Stimulated activated CD4-positive, alpha-beta T cell treated with anti-CD3 and anti-CD28 coated beads, Interleukin-15, amount 100 ng/mL, for 24 hours (primary cell): ENCODE results near the gene GOLGA6L25.
"Not testable (repeated sequence)": the region's sequence is repeated elsewhere in the genome, so short reads cannot be mapped to it uniquely, and the experiment has no call there.

Source experiments
- DNase-seq: peaks from one replicate; pipeline ENCODE4 v3.0.0-alpha.2; 2020

The GOLGA6L25 gene, protein sequence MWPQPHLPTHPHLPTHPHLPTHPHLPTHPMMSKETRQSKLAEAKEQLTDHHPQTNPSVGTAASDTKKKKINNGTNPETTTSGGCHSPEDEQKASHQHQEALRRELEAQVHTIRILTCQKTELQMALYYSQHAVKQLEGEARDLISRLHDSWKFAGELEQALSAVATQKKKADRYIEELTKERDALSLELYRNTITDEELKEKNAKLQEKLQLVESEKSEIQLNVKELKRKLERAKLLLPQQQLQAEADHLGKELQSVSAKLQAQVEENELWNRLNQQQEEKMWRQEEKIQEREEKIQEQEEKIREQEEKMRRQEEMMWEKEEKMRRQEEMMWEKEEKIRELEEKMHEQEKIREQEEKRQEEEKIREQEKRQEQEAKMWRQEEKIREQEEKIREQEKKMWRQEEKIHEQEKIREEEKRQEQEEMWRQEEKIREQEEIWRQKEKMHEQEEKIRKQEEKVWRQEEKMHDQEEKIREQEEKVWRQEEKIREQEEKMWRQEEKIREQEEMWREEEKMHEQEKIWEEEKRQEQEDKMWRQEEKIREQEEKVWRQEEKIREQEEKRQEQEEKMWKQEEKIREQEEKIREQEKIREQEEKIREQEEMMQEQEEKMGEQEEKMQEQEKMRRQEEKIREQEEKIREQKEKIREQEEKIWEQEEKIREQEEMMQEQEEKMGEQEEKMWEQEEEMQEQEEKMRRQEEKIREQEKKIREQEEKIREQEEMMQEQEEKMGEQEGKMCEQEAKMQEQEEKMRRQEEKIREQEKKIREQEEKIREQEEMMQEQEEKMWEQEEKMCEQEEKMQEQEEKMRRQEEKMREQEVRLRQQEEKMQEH

DNA sequence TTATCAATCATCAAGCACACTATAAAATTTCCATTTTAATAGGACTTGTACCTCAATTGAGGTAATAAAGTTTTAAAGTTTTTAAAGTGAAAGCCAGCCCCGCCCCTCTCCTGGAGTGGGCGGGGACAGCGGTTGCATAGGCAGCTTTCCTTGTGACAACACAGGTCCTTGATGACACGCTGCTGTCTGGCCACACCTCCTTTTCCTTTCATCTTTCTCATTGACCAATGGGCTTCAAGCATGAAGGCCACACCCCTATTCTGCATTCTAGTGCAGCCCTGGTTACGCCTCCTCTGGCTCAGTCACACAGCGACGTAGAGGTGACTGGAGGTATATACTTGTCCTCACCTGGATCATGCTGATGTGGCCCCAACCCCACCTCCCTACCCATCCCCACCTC, at the start of gene GOLGA6L25:
TSS of gene GOLGA6L25 (plus strand) at position 301 of the 400 bp plus-strand sequence. CDS start at position 362, 61 bp downstream.
- DNase-seq: not testable (repeated sequence)

DNA sequence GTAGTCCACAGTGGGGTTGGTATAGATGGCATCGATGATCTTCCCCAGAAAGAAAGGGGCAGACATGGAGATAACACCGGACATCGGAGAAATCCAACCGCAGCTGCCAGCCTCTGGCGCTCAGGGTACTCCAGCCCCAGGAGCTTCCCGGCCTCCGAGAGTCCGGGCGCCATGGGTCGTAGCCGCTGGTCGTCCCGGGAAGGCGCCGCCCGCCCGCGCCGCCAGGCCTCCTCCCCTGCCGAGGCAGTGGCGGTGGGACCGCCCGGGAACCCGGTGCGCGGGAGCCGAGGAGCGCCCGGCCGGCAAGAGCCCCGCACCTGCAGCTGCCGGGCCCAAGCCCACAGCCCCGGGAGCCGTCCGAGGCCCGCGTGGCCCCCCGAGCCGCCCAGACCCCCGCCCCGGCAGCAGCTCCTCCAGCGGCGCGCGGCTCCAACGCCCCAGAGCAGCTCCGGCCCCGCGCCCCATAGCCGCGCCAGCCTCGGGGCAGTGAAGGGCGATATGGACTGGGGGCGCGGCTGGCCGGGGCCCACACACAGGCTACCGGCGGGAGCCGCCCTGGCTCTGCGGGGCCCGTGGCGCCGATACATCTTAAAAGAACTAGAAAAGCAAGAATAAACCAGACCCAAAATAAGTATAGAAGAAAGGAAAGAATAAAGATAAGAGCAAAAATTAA, 45.0 kb upstream of the GOLGA6L25 start:
- DNase-seq: not testable (repeated sequence)

DNA sequence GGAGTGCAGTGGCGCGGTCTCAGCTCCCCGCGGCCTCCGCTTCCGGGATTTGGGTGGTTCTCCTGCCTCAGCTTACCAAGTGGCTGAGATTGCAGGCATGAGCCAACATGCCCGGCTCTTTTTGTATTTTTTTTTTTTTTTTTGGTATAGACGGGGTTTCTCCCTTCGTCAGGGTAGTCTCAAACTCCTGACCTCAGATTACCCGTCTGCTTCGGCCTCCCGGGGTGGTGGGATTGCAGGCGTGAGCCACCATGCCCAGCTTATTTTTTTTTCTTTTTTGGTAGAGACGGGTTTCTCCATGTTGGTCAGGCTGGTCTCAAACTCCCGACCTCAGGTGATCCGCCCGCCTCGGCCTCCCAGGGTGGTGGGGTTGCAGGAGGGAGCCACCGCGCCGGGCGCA, 39.2 kb upstream of the GOLGA6L25 start:
- DNase-seq: not testable (repeated sequence)

DNA sequence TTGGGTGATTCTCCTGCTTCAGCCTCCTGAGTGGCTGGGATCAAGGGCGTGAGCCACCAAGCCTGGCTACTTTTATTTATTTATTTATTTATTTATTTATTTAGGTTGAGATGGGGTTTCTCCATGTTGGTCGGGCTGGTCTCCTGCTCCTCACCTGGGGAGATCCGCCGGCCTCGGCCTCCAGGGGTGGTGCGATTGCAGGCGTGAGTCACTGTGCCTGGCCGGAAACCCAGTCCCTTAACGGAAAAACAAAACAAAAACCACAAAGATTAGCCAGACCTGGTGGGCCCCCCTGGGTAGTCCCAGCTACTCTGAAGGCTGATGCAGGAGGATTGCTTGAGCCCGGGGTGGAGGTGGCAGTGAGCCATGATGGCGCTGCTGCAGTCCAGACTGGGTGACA, 38.2 kb upstream of the GOLGA6L25 start:
- not testable (repeated sequence) for DNase-seq

DNA sequence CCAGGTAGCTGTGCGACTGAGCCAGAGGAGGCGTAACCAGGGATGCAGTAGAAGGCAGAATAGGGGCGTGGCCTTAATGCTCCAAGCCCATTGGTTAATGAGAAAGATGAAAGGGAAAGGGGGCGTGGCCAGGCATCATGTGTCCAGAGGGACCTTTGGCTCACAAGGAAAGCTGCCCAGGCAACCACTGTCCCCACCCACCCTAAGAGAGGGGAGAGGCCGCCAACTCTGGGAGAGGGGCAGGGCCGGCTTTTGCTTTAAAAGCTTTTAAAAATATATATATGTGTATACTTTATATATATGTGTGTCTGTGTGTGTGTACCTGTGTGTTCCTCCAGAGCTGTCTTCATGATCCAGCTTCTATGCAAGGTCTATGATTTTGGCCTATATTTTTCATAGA, 20.4 kb upstream of the GOLGA6L25 start, which contains the start of gene GOLGA8G:
TSS of gene GOLGA8G (minus strand) at position 18 of the 400 bp plus-strand sequence. CDS start 62 bp downstream, outside the sequence.
- not testable (repeated sequence) for DNase-seq

DNA sequence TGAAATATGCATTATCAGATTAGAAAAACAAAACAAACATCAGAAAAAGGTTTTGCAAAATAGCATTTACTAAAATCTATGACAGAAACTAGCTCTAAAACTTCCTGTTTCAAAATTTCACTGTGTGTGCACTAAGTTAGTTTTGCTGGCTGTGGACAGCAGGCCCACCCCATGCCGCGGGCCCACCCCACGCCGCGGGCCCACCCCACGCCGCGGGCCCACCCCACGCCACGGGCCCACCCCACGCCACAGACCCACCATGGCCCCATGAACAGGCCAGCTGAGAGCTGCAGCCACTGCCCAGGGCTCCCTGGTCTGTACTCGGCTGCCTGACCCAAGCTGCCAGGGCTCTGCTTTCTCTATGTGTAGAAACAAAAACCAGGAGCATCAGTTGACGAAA, 20.0 kb downstream of the GOLGA6L25 start:
- not testable (repeated sequence) for DNase-seq

DNA sequence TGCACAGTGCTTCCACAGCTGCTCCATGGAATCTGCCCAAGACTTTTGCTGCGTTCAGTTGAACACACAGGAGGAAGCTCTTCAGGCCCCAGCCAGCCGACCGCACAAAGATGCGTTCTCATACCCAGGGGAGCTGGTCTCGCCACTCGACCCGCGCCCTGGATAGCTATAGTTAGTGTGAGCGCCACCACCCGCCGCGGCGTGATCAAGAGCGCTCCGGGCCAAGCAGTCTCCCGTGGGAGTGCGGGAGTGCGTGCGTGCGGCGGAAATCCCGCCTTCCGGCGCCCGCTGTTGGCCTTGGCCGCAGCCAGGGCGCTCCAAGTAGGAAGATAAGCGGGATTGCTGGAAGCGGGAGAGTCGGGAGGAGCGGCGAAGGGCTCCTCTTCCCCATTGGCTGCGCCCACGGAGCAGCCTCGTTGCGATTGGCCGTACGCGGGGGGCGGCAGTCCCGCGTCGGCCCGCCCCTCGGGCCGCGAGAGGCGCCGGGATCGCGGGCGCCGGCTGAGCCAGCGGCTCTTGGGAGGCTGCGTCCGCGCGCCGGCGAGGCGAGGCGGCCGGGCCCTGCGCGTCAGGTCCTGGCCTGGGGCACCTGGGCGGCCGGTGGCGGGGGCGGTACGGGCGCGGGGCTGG, 35.7 kb downstream of the GOLGA6L25 start:
- not testable (repeated sequence) for DNase-seq

DNA sequence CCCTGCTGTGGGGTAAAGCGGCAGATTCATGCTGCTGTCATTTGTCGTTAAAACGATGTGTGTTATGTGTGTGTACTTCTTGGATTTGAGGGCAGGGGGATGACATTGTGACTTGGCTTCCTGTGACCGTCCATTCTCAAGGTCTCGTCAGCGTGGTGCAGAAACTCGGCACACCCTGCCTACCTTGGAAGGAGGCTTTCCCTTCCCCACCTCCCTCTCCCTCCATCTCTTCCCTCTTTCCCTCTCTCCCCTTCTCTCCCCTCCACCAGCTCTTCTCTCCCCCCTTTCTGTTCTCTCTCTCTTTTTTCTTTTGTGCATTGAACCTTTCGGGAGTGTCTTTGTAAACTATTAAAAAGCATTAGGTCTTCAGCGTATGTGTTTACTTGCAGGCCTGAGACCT, 36.4 kb downstream of the GOLGA6L25 start:
- not testable (repeated sequence) for DNase-seq

DNA sequence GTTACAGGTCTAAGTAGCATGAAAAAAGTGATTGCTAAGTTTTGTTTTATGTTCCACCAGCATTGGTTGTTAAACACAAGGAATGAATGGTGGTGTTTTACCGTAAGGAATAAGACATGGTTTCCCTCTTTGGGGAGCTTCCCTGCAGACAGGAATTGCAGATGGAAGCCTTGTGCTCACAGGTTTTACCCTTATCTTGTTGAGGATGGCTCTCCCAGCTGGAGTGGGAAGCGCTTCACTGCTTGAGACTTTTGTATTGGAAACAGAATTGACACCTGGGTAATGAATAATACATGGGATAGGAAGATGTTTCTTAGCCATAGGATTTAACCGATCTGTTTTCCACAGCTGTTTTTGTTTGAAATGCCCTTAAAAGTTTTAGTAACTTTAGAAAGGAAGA, 39.0 kb downstream of the GOLGA6L25 start:
- DNase-seq: not testable (repeated sequence)

DNA sequence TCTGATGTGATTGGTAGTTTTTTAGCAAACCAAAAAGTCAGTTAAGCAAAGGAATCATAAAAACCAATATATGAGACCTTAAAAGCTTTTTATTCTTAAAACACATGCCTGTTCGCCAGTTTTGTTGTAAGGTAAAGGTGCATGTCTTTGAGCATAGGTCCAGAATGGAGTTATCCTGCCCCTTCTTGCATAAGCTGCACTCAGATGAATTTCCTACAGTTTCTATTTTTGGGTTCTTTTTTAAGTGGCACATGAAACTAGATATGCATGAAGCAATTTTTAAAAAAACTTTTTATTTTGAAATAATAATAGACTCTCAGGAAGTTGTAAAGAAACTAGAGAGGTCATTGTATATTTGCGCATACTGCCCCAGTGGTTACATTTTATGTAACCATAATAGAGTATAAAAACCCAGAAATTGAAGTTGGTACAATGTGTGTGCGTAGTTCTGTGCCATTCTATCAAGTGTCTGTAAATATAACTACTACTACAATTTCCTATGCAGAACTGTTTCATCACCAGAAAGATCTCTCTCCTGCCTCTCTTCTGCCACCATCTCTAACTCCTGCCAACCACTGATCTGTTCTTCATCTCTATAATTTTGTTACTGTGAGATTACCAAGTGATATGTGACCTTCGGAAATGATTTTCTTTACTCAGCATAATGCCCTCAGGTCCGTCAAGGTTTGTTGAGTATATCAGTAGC, 40.2 kb downstream of the GOLGA6L25 start:
- DNase-seq: not testable (repeated sequence)

DNA sequence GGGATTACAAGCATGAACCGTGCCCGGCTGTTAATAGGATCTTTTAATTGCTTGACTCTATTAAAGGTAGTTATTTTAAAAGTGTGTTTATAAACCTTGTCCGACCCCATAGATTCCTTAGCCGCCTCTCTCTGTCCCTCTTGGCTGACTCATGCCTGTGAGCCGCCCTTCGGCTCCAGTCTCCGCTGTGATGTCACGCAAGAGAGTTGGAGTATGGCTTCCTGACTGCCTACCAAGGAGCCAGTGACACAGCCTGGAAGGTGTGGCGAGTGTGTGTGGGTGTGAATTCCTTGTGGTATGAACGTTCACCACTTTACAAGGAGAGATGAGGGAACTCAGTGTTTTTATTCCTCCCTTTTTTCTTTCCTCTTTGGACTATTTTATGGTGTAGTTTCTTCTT, 44.1 kb downstream of the GOLGA6L25 start:
- DNase-seq: not testable (repeated sequence)

DNA sequence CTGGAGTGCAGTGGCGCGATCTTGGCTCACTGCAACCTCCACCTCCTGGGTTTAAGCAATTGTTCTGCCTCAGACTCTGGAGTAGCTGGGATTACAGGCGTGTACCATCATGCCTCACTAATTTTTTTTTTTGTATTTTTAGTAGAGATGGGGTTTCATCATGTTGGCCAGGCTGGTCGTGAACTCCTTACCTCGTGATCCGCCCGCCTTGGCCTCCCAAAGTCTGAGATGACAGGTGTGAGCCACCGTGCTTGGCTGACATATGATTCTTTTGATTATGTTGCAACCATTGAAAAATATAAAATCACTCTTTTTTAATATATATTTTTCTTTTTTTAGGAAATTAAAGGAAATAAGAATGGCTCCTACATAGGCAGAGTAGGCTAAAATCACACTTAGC, 44.8 kb downstream of the GOLGA6L25 start:
- not testable (repeated sequence) for DNase-seq

DNA sequence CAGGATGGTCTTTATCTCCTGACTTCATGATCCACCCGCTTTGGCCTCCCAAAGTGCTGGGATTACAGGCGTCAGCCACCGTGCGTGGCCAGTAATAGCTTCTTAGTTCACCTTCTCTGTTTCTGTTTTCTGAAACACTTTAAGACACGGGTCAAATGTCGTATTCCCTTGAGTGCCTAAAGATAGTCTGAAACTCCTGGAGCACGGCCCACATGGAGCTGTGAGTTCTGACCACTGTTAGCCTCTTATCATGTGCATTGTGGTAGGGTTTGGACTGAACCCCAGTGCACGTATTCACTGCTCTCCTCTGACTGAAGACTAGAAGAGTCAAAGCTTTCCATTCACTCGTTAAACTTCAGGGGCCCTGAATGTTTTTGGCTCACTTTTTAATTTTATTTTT, 48.8 kb downstream of the GOLGA6L25 start:
- not testable (repeated sequence) for DNase-seq
